ENCODE measurements around the gene ZFHX3. TPM values are rescaled to one million over a fixed set of nuclear protein-coding genes. Genes with fewer than 3 reads are reported as not detected.

ZFHX3 gene
- total and polyA plus RNA-seq, 2 donors (not counting 1 experiment from before 2014, with no cell fraction given): 0.54 to 6.6 TPM

- Histone ChIP-seq H3K4me1 (ENCODE audit: control insufficient read depth in 2 of 2, insufficient read depth in 2 of 2, low read length in 2 of 2) (no peaks in the 10 kb centered on the region), H2AFZ (ENCODE audit: insufficient read depth, low read depth, low read length, poor library complexity, severe bottlenecking) (no peak overlapping the region), H3K4me3 (ENCODE audit: control extremely low read depth in 1 of 5, extremely low read depth in 1 of 5, insufficient read depth in 1 of 5, low read depth in 2 of 5, low read length in 4 of 5) (no peak overlapping the region), H3K79me2 (ENCODE audit: control insufficient read depth, insufficient read depth, low read length) (no peaks in the 10 kb centered on the region), H3K36me3 (replicated peaks in 1 of 2; ENCODE audit: control extremely low read depth in 1 of 2, control insufficient read depth in 1 of 2, extremely low read depth in 1 of 2, insufficient read depth in 2 of 2, low read length in 1 of 2) (no peaks in the 10 kb centered on the region), H3K27ac (ENCODE audit: low read length in 2 of 2) (no peak overlapping the region), H4K20me1 (ENCODE audit: control insufficient read depth, insufficient read depth, low read length, poor library complexity, severe bottlenecking) (no peaks in the 10 kb centered on the region), H3K4me2 (replicated peaks; ENCODE audit: low read depth, low read length, poor library complexity, severe bottlenecking) (no peak overlapping the region), H3K9me3 (ENCODE audit: control extremely low read depth in 1 of 3, control insufficient read depth in 2 of 3, insufficient read depth in 1 of 3, low read length in 2 of 3) (no peaks in the 10 kb centered on the region), H3K9ac (ENCODE audit: low read length) (no peak overlapping the region), H3K27me3 (replicated peaks in 1 of 4; ENCODE audit: control extremely low read depth in 1 of 4, control insufficient read depth in 3 of 4, insufficient read depth in 4 of 4, low read length in 3 of 4) (no peaks in the 10 kb centered on the region)
- Mint-ChIP-seq H3K9me3 (ENCODE audit: insufficient read depth) (no peaks in the 10 kb centered on the region), H3K4me3 (no peak overlapping the region), H3K27ac (no peak overlapping the region), H3K4me1 (peaks cover 10% of the 10 kb centered on the region), H3K27me3 (no peaks in the 10 kb centered on the region)
- ChIA-PET CTCF (no interaction called here), POLR2A (interaction anchor here (0.6 kb wide), 1 partner anchor 19 kb away, joined by 3 read pairs; no protein-coding TSS in a partner anchor)
- intact Hi-C loops (cut with micrococcal nuclease): no loop called here
- TF ChIP-seq EZH2 (IDR thresholded peaks at IDR 0.05; ENCODE audit: borderline replicate concordance, insufficient read depth, low read depth, low read length, poor library complexity, severe bottlenecking) (no peak), CTCF (IDR thresholded peaks at IDR 0.05) (no peak)
- WGBS (ENCODE audit: insufficient coverage): 100% methylated on average over 3 of the region's 5 CpGs
- DNase-seq: no peak
- no peak for ATAC-seq (ENCODE audit: low read depth)
Measured at GRCh38 chr16:72910875-72911274, 137.1 kb downstream of the ZFHX3 start.

GRCh38 chr16:72910381-72910780, 137.5 kb downstream of the ZFHX3 start:
- Mint-ChIP-seq H3K9me3 (ENCODE audit: insufficient read depth) (no peaks in the 10 kb centered on the region), H3K27ac (no peak overlapping the region), H3K4me3 (no peak overlapping the region), H3K4me1 (peaks cover 10% of the 10 kb centered on the region), H3K27me3 (no peaks in the 10 kb centered on the region)
- Histone ChIP-seq H3K4me3 (ENCODE audit: control extremely low read depth in 1 of 5, extremely low read depth in 1 of 5, insufficient read depth in 1 of 5, low read depth in 2 of 5, low read length in 4 of 5) (no peak overlapping the region), H3K9me3 (ENCODE audit: control extremely low read depth in 1 of 3, control insufficient read depth in 2 of 3, insufficient read depth in 1 of 3, low read length in 2 of 3) (no peaks in the 10 kb centered on the region), H2AFZ (ENCODE audit: insufficient read depth, low read depth, low read length, poor library complexity, severe bottlenecking) (no peak overlapping the region), H3K9ac (ENCODE audit: low read length) (no peak overlapping the region), H3K4me2 (replicated peaks; ENCODE audit: low read depth, low read length, poor library complexity, severe bottlenecking) (no peak overlapping the region), H4K20me1 (ENCODE audit: control insufficient read depth, insufficient read depth, low read length, poor library complexity, severe bottlenecking) (no peaks in the 10 kb centered on the region), H3K79me2 (ENCODE audit: control insufficient read depth, insufficient read depth, low read length) (no peaks in the 10 kb centered on the region), H3K4me1 (ENCODE audit: control insufficient read depth in 2 of 2, insufficient read depth in 2 of 2, low read length in 2 of 2) (no peaks in the 10 kb centered on the region), H3K36me3 (replicated peaks in 1 of 2; ENCODE audit: control extremely low read depth in 1 of 2, control insufficient read depth in 1 of 2, extremely low read depth in 1 of 2, insufficient read depth in 2 of 2, low read length in 1 of 2) (no peaks in the 10 kb centered on the region), H3K27me3 (replicated peaks in 1 of 4; ENCODE audit: control extremely low read depth in 1 of 4, control insufficient read depth in 3 of 4, insufficient read depth in 4 of 4, low read length in 3 of 4) (no peaks in the 10 kb centered on the region), H3K27ac (ENCODE audit: low read length in 2 of 2) (no peak overlapping the region)
- no CpG with 5 or more reads among the region's 4 CpGs for WGBS (ENCODE audit: insufficient coverage)
- intact Hi-C loops (cut with micrococcal nuclease): no loop called here
- CTCF ChIA-PET: no interaction called here
- TF ChIP-seq CTCF (IDR thresholded peaks at IDR 0.05): no peak
- no peak for TF ChIP-seq EZH2 (IDR thresholded peaks at IDR 0.05; ENCODE audit: borderline replicate concordance, insufficient read depth, low read depth, low read length, poor library complexity, severe bottlenecking)
- POLR2A ChIA-PET: interaction anchor here (0.6 kb wide), 1 partner anchor 18 kb away, joined by 3 read pairs; no protein-coding TSS in a partner anchor
- ATAC-seq (ENCODE audit: low read depth): no peak
- no peak for DNase-seq

Data from B cell (primary cell).